HG03135 (cell line): Measurements from ENCODE around the gene VSIG2.

ENCODE experiments used
- ATAC-seq: cut with Tn5 transposase; IDR thresholded peaks from one replicate; pipeline ENCODE4 v1.9.1; 2021; ENCODE audit warnings: mild to moderate bottlenecking, moderate library complexity; ENCODE audit not compliant: unreplicated experiment

Gene VSIG2

DNA sequence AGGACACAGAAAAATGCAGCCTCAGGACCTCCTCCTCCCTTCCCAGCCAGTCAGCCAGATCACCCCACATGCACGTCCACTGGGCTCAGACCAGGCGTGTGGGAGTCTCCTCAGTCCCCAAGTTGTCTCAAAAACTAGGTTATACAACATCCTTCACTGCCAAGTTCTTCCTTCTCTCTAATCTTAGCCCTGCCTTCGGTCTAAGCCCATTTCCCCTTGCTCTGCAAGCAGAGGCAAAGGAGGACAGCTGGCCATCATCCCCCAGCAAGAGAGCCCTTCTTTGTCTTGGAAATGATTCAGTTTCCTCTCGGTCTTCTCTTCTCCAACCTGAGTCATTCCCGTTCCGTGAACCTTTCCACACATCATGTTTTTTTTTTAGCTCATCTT, 26.3 kb downstream of the VSIG2 start:
- no peak for ATAC-seq

DNA sequence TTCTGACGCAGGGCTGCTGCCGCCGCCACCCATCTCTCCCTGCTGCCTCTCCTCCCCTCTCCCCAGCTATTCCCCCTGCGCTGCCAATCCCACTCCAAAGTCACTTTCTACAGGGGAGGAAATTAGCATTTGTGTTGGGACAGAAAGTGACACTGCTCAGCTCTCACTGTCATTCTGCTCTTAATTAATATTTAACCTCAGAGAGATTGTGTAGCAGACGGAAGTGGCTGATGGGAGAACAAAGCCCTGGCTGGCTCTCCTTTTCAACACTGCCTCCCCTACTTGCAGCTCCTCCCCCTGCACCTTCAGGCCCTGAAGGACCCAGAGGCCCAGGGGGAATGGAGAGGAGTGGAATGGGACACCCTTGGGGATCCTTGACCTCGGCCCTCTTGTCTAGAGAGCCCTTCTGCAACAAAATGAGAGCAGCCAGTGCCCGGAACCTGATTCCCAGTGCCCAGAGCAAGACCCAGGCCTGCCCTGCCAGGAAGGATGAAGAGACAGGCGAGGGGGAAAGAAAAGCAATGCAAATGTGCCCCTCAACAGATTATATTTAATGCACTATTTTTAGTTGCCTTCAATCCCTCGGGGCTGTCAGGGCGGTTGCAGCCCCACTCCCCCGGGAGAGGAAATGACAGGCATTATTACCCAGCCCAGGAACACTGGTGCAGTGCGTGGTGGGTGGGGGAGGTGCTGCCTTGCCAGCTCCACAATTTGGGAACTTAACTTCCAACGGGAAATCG, 26.9 kb downstream of the VSIG2 start:
- peak; percentile 96 for ATAC-seq

DNA sequence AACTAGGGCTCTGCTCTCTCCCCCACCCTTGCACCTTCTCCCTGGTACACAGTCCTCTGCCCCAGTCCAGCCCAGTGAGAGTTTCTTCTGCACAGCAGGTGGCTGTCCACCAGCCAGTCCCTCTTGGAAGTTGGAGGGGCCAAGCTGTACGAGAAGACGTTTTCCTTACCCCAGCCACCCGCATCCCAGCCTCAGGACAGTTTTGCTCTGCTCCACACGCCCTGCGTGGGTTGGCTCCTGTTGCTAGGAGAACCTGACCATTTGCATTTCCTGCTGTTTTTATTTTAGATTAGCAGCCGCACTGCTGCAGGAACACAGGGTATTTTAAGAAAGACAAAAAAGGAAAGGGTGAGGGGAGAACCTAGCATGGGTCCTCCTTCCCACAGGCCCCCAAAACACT, 29.9 kb downstream of the VSIG2 start:
- no peak for ATAC-seq

DNA sequence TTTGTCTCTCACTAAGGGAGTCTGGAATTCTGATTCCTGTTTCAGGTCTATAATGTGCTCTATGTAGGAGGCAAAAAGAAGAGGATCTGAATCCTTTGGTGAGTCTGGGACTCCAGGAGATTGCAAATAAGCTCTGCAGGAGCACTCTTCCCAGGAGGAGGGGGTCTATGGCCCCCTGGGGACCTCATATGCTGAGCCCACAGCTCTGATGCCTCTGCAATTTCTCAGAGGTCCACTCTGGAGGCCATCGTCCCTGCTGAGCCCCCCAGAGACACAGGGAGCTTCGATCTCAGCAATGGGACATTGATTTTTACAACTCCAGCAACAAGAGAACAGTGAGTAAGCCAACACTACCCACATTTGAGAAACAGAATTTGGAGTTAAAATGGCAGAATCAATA, 32.5 kb downstream of the VSIG2 start:
- ATAC-seq, result no peak

DNA sequence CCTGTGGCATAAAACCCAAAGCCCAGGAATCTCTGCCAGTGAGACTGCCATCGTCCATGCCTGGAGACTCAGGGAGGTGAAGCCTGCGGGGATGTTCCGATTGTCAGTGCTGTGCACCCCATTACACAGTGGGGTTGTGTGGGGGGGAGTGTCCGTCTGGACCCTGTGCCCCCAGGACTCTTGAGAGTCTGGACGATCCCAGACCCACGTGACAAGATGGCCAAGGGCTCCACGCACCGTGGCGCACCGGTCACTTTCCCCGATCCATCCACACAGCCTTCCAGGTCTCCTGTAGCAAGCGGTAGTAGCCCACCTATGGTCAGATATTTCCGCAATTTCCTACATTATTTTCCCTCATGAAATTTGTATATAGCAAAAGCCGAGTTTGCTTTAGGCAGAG, 33.3 kb downstream of the VSIG2 start:
- ATAC-seq, result no peak

DNA sequence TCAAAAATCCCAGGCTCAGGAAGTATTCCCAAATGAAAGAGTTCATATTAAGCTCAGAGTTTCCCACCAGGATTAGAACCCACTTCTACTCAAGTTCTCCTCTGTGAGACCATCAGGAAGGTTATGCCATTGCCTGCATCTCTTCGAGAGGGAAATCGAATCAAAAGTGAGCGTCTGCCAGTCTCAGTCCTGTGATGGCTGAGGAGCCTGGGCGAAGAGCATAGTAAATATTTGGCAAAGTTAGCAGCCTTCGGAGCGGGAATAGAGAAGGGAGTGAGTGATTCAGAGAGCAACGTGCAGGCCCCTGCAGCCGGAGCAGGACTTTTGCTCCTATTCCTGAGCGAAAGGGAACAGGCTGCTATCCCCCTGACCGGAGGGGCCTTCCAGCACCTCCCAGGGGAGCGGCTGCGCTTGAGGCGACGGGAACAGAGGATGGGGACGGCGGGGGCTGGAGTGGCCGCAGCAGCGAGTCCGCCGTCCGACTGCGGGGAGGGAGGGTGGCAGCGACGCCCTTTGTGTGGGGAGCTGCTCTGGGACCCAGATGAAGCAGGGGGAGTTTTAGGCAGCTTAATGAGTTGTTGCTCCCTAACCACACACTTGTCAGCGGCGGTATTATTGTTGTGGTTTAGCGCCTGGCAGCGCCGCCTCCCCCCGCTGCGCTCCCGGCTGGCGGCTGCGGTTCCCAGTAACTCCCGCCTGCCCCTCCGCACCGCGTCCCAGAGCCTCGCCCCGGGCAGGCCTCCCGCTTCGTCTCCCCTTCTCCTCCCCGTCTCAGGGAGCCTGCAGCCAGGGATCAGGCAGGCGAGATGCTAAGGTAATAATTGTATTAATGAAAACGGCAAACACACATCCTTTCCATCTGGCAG, 34.0 kb downstream of the VSIG2 start:
- no peak for ATAC-seq

DNA sequence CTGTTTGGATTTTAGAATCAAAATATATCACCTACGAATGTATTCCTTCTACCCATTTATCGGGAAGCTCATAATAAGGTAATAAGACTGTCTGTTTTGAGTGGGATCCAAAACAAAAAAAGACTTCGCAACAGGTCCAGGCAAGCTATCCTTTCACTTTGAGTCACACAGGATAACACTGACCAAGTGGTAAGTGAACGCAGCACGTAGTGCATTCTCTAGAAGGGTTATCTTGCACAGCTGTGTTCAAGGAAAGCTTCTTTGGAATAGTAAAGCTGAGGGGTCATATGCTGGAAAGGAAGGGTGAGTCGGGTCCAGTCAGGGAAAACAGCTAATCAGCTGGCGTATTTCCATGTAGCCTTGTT, 34.7 kb downstream of the VSIG2 start:
- ATAC-seq, result no peak

DNA sequence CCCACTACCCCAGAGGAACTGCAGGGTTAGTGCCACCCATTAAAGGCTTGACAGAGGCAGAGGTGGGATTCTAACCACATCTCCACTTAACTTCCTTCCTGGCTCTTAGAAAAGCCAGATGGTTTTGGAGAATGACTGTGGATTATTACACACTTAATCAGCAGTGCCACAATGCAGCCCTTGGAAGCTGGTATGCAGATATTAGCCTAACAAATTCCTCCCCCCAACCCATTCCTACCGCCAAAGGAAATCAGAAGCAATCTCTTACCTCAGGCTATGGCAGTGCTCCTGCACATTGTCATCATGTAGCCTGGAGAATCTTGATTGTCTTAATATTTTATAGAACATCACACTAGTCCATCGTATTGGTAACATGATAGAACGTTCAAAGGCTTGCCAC, 35.5 kb downstream of the VSIG2 start:
- ATAC-seq, result no peak

DNA sequence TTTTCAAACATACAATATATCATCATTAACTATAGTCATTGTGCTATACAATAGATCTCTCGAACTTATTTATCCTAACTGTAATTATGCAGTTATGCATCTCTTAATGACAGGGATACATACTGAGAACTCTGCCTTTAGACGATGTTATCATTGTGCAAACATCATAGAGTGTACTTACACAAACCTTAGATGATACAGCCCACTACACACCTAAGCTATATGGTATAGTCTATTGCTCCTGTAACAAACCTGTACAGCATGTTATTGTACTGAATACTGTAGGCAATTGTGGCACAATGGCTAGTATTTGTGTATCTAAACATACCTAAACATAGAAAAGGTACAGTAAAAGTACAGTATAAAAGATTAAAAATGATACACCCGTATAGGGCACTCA, 39.7 kb downstream of the VSIG2 start:
- ATAC-seq, result no peak

DNA sequence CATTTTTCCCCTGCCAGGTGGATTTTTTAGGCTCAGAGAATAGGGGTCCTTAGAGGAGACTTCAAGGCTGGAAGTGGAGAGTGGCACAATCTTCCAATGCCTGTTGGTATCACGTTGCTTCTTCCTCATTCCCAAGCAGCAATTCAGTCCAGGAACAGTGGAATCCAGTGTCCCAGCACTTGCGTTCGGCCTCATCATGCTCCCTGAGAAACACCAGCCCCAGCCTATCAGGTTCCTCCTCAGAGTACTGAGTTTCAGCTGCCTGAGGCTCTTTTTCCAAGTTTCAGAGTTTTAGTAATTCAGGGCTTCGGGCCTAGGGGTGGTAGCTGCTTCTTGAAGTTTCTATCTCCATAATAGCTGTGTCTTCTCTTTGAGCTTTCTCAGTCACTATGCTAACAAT, 44.2 kb downstream of the VSIG2 start:
- ATAC-seq, result no peak

DNA sequence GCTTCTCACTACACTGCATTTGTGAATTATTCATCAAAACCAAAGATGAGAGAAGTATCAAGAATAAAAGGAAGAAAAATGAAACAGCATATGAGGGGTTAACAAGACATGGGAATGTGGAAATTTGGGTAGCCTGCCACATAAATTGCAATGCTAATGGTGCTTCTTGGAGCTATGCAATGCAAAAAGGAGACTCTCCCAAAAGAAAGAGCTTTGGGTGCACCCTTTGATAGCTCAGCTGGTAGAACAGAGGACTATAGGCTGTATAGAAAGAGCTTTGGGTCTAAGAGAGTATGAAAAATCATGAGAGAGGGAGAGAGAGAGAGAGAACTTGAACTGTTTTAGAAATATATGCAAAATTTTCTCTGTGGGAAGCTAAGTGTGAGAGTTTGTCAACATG, 52.0 kb downstream of the VSIG2 start:
- no peak for ATAC-seq

DNA sequence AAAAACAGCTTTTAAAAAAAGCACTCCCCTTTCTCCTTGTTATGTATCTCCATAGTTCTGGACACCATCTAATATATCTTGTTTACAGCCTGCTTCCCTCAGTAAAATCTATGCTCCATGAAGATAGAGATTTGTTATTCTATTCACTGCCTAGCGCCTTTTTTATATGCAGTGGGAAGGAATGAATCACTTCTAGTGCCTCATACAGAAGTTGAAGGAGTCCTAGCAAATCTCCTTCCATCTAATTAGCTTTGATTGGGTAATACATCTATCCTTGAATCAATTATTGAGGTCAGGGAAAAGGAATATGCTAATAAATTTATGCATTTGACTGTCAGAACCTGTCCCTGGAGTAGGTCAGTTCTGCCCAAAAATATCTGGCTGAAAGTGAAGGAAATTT, 52.5 kb downstream of the VSIG2 start:
- no peak for ATAC-seq
